GM12872 (cell line): ENCODE data around the gene TNFRSF19.

Source experiments
- CTCF ChIP-seq: IDR thresholded peaks from 3 replicates; pipeline ENCODE4 v1.5.1; 2011; ENCODE audit warnings: low read depth, mild to moderate bottlenecking, low read length, moderate library complexity; ENCODE audit not compliant: insufficient read depth

The TNFRSF19 gene

GRCh38 chr13:23572836-23573235 is 2.6 kb downstream of the TNFRSF19 start:
- TF ChIP-seq CTCF = no peak

GRCh38 chr13:23574421-23575145 is 4.4 kb downstream of the TNFRSF19 start:
- TF ChIP-seq CTCF = no peak

- no peak for TF ChIP-seq CTCF
Measured at GRCh38 chr13:23575632-23576031, 5.4 kb downstream of the TNFRSF19 start.

- TF ChIP-seq CTCF = peak; percentile 70
Measured at GRCh38 chr13:23578411-23579071, 8.3 kb downstream of the TNFRSF19 start.

- TF ChIP-seq CTCF = no peak
Measured at GRCh38 chr13:23579072-23579895, 9.1 kb downstream of the TNFRSF19 start.

- TF ChIP-seq CTCF = no peak
Measured at GRCh38 chr13:23579896-23580683, 9.9 kb downstream of the TNFRSF19 start.
